Measurements from ENCODE around the gene RPS28. TPM values are rescaled to one million over a fixed set of nuclear protein-coding genes. Genes with fewer than 3 reads are reported as not detected.
"Not testable (repeated sequence)": the region's sequence is repeated elsewhere in the genome, so short reads cannot be mapped to it uniquely, and the experiment has no call there.

Gene RPS28
- total and polyA plus RNA-seq, 3 donors from 2014 or later, result 221 to 505 (median 398) TPM

- no peaks in the 10 kb centered on the region for H3K36me3 ChIP-seq (ENCODE audit: low read depth, missing control alignments)
- no peaks in the 10 kb centered on the region for H3K9me3 ChIP-seq
- TF ChIP-seq POLR2A (IDR thresholded peaks at IDR 0.05), result no peak
- TF ChIP-seq, protein P1, sequence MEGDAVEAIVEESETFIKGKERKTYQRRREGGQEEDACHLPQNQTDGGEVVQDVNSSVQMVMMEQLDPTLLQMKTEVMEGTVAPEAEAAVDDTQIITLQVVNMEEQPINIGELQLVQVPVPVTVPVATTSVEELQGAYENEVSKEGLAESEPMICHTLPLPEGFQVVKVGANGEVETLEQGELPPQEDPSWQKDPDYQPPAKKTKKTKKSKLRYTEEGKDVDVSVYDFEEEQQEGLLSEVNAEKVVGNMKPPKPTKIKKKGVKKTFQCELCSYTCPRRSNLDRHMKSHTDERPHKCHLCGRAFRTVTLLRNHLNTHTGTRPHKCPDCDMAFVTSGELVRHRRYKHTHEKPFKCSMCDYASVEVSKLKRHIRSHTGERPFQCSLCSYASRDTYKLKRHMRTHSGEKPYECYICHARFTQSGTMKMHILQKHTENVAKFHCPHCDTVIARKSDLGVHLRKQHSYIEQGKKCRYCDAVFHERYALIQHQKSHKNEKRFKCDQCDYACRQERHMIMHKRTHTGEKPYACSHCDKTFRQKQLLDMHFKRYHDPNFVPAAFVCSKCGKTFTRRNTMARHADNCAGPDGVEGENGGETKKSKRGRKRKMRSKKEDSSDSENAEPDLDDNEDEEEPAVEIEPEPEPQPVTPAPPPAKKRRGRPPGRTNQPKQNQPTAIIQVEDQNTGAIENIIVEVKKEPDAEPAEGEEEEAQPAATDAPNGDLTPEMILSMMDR (IDR thresholded peaks at IDR 0.05), result no peak
- 85 to 88% methylated on average over 13 to 14 of the region's 14 CpGs for WGBS, 2 donors
- no peaks in the 10 kb centered on the region for H3K27me3 ChIP-seq
- H3K4me3 ChIP-seq, result no peak overlapping the region
- no peak overlapping the region for H3K27ac ChIP-seq
- H3K4me1 ChIP-seq, result peaks cover 9% of the 10 kb centered on the region
- intact Hi-C loops (cut with DNase I; ENCODE audit: low total_unique reads), result no loop called here
- no peak for DNase-seq
Measured at GRCh38 chr19:8316351-8317125, 4.8 kb upstream of the RPS28 start.

DNA sequence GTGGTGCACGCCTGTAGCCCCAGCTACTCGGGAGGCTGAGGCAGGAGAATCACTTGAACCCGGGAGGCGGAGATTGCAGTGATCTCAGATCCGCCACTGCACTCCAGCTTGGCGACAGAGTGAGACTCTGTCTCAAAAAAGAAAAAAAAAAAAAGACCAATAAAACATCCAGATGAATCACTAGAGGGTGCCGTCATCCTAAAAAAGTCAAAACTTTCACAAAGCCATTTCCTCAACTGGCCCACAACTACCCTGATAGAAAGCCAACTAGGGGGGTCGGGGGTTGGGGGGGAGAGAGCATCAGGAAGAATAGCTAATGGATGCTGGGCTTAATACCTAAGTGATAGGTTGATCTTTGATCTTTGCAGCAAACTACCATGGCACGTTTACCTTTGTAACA, 2.5 kb upstream of the RPS28 start:
- WGBS, 2 donors, result 77 to 82% methylated on average over 9 of the region's 9 CpGs
- H3K4me1 ChIP-seq, result peaks cover 18% of the 10 kb centered on the region
- H3K27me3 ChIP-seq; H3K9me3 ChIP-seq; DNase-seq; H3K27ac ChIP-seq; H3K36me3 ChIP-seq (ENCODE audit: low read depth, missing control alignments); H3K4me3 ChIP-seq; intact Hi-C loops (cut with DNase I; ENCODE audit: low total_unique reads): not testable (repeated sequence)

DNA sequence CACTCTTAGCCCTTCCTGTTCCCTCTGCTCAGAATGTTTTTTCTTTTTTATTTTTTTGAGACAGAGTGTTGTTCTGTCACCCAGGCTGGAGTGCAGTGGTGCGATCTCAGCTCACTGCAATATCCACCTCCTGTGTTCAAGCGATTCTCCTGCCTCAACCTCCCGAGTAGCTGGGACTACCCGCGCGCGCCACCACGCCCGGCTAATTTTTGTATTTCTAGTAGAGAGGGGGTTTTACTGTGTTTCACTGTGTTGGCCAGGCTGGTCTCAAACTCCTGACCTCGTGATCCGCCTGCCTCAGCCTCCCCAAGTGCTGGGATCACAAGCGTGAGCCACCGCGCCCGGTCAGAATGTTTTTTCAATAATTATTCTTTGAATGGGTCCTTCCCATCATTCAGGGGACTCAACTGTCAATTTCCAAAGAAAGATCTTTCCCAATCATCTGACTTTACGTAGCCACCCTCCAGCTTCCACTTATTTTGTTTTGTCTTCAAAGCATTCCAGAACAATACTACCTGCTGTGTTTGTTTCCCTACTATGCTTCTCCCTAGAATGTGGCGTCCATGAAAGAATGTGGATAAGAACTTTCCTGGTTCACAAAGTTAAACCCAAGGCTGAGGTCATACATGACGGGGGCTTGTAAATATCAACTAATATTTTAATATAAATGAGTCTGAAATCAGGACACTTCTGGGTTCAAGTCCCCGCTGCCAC, 1.3 kb upstream of the RPS28 start:
- no peak for DNase-seq
- no peaks in the 10 kb centered on the region for H3K27me3 ChIP-seq
- no peaks in the 10 kb centered on the region for H3K9me3 ChIP-seq
- no peak for TF ChIP-seq POLR2A (IDR thresholded peaks at IDR 0.05)
- TF ChIP-seq, protein P1 (IDR thresholded peaks at IDR 0.05), result no peak
- no peaks in the 10 kb centered on the region for H3K36me3 ChIP-seq (ENCODE audit: low read depth, missing control alignments)
- no peak overlapping the region for H3K27ac ChIP-seq
- intact Hi-C loops (cut with DNase I; ENCODE audit: low total_unique reads), result no loop called here
- peak overlapping the region; percentile 93 to 95 for H3K4me3 ChIP-seq
- peaks cover 18% of the 10 kb centered on the region for H3K4me1 ChIP-seq
- 71 to 73% methylated on average over 19 of the region's 19 CpGs for WGBS, 2 donors

DNA sequence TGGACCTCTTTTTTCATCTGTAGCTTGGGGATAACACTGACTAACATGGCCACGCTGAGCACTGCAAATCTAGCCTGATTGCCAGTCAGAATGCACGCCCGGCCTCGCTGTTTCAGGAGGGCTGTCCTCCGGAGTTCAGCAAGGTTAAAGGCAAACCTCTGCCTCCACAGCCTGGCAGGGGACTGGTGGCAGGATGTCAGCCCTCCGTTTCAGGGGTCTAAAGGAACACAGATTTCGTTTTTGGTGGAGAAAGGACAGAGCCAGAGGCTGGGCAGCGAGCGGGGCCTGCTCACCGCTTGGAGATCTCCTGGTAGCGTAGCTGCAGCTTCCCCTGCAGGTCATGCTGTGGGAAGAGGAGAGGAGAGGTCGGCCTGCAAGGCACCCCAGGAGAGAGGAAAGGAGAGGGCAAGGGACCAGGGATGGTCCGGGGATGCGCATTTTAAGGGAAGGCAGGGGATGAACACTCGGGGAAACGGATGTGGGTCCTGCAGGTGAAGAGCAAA, 681 bp upstream of the RPS28 start:
- no peak for TF ChIP-seq POLR2A (IDR thresholded peaks at IDR 0.05)
- TF ChIP-seq, protein P1 (IDR thresholded peaks at IDR 0.05), result no peak
- peak overlapping the region; percentile 77 to 82 for H3K27ac ChIP-seq
- no peak for DNase-seq
- H3K9me3 ChIP-seq, result no peaks in the 10 kb centered on the region
- 0 to 4% methylated on average over 15 to 16 of the region's 16 CpGs for WGBS, 2 donors
- no peaks in the 10 kb centered on the region for H3K27me3 ChIP-seq
- intact Hi-C loops (cut with DNase I; ENCODE audit: low total_unique reads), result no loop called here
- peak overlapping the region; percentile 93 to 95 for H3K4me3 ChIP-seq
- H3K4me1 ChIP-seq, result peaks cover 18% of the 10 kb centered on the region
- H3K36me3 ChIP-seq (ENCODE audit: low read depth, missing control alignments), result no peaks in the 10 kb centered on the region

GRCh38 chr19:8321986-8322637, 816 bp downstream of the RPS28 start:
- WGBS, 2 donors, result 17 to 19% methylated on average over 30 of the region's 30 CpGs
- Histone ChIP-seq H3K27ac (peak overlapping the region; percentile 77 to 82), H3K9me3 (no peaks in the 10 kb centered on the region), H3K27me3 (no peaks in the 10 kb centered on the region), H3K36me3 (ENCODE audit: low read depth, missing control alignments) (no peaks in the 10 kb centered on the region), H3K4me1 (peaks cover 18% of the 10 kb centered on the region), H3K4me3 (peak overlapping the region; percentile 93 to 95)
- DNase-seq, result no peak
- TF ChIP-seq POLR2A (IDR thresholded peaks at IDR 0.05), result no peak
- intact Hi-C loops (cut with DNase I; ENCODE audit: low total_unique reads), result no loop called here
